Uterus (tissue), 2 donors: ENCODE data around the gene KRT79.

Source experiments
- CTCF ChIP-seq, 4 experiments: fragments of 200-600 bp in 2 of 4; fragments of 450-650 bp in 2 of 4; sonication (generic) in 2 of 4; IDR thresholded peaks; one replicate each; pipeline ENCODE4 v1.5.1; 2016 to 2019; ENCODE audit warnings: antibody characterized with exemption in 4 of 4, mild to moderate bottlenecking in 2 of 4, moderate library complexity in 1 of 4
- POLR2A ChIP-seq, 2 donors: fragments of 450-650 bp; IDR thresholded peaks; one replicate each; pipeline ENCODE4 v1.6.1; 2016; ENCODE audit warnings: antibody characterized with exemption in 2 of 2, mild to moderate bottlenecking in 1 of 2, moderate library complexity in 1 of 2

- TF ChIP-seq CTCF (IDR thresholded peaks at IDR 0.05) (no peak), POLR2A (IDR thresholded peaks at IDR 0.05) (no peak)
Observed at GRCh38 chr12:52877242-52877641, 43.1 kb upstream of the KRT79 start.
